Liver (tissue), 3 donors: ENCODE measurements around the gene NUDT13.

Source experiments
- CTCF ChIP-seq: fragments of 150-350 bp; IDR thresholded peaks from 2 replicates; pipeline ENCODE4 v1.5.1; 2017; ENCODE audit warnings: improper control_type of control experiment, low read depth, low read length; ENCODE audit not compliant: missing input control
- NR2F2 ChIP-seq: IDR thresholded peaks from 2 replicates; pipeline ENCODE4 v1.6.1; 2016; ENCODE audit warnings: antibody characterized with exemption
- RAD21 ChIP-seq, 2 donors: IDR thresholded peaks; 2 replicates each; pipeline ENCODE4 v1.6.1; 2016; ENCODE audit warnings: antibody characterized with exemption in 2 of 2, mild to moderate bottlenecking in 2 of 2
- YY1 ChIP-seq: IDR thresholded peaks from 2 replicates; pipeline ENCODE4 v1.6.1; 2016; ENCODE audit warnings: antibody characterized with exemption, mild to moderate bottlenecking
- donor health status: healthy.
- donor health status: healthy.

- TF ChIP-seq RAD21 (IDR thresholded peaks at IDR 0.05) = no peak
- no peak for TF ChIP-seq CTCF
- no peak for TF ChIP-seq YY1
- no peak for TF ChIP-seq NR2F2
Observed at GRCh38 chr10:73172867-73173266, 62.6 kb downstream of the NUDT13 start.
